GM12878 (cell line): ENCODE results near the gene TRPT1. TPM values are rescaled to one million over a fixed set of nuclear protein-coding genes. Genes with fewer than 3 reads are reported as not detected.

Experiments
- BHLHE40 ChIP-seq, 2 experiments: fragments of 450-650 bp in 1 of 2; IDR thresholded peaks; 2 replicates each; pipeline ENCODE4 v1.6.1; 2011 to 2017; ENCODE audit warnings: low read depth in 2 of 2, borderline replicate concordance in 1 of 2, improper control_type of control experiment in 1 of 2, low read length in 1 of 2, mild to moderate bottlenecking in 1 of 2
- BMI1 ChIP-seq: fragments of 450-650 bp; IDR thresholded peaks from 2 replicates; pipeline ENCODE4 v1.6.1; 2016; ENCODE audit warnings: mild to moderate bottlenecking, moderate library complexity, borderline replicate concordance
- DPF2 ChIP-seq: fragments of 450-650 bp; IDR thresholded peaks from 2 replicates; pipeline ENCODE4 v1.6.1; 2017; ENCODE audit warnings: mild to moderate bottlenecking
- EGR1 ChIP-seq, 2 experiments: IDR thresholded peaks; 1 replicate in 1 of 2; 2 replicates in 1 of 2; pipeline ENCODE4 v1.6.1; 2011 to 2012; ENCODE audit warnings: low read depth in 2 of 2, low read length in 2 of 2, borderline replicate concordance in 1 of 2, mild to moderate bottlenecking in 1 of 2, moderate library complexity in 1 of 2
- ELK1 ChIP-seq: IDR thresholded peaks from 2 replicates; pipeline ENCODE4 v1.6.1; 2012; ENCODE audit warnings: low read depth, low read length, improper control_type of control experiment
- FOXM1 ChIP-seq: IDR thresholded peaks from 2 replicates; pipeline ENCODE4 v1.6.1; 2012; ENCODE audit warnings: low read depth, mild to moderate bottlenecking, inconsistent platforms, low read length, moderate library complexity
- HCFC1 ChIP-seq: fragments of 150-350 bp; IDR thresholded peaks from 2 replicates; pipeline ENCODE4 v1.6.1; 2014; ENCODE audit warnings: low read length
- KLF5 ChIP-seq: fragments of 450-650 bp; IDR thresholded peaks from 2 replicates; pipeline ENCODE4 v1.6.1; 2014; ENCODE audit warnings: mild to moderate bottlenecking; ENCODE audit not compliant: partially characterized antibody
- NKRF ChIP-seq: fragments of 450-650 bp; conservative IDR thresholded peaks from 2 replicates; pipeline ENCODE4 v1.6.1; 2017; ENCODE audit warnings: mild to moderate bottlenecking, moderate library complexity
- POLR2A ChIP-seq: IDR thresholded peaks from 2 replicates; pipeline ENCODE4 v1.6.1; 2011; ENCODE audit warnings: low read depth, mild to moderate bottlenecking, low read length
- POU2F2 ChIP-seq: IDR thresholded peaks from 3 replicates; pipeline ENCODE4 v1.6.1; 2011; ENCODE audit warnings: low read depth, mild to moderate bottlenecking, low read length, borderline replicate concordance
- RELB ChIP-seq: fragments of 450-650 bp; IDR thresholded peaks from 2 replicates; pipeline ENCODE4 v1.6.1; 2017; ENCODE audit warnings: low read depth, mild to moderate bottlenecking, moderate library complexity
- SIN3A ChIP-seq: IDR thresholded peaks from 2 replicates; pipeline ENCODE4 v1.6.1; 2012; ENCODE audit warnings: low read depth, low read length, improper control_type of control experiment
- SP1 ChIP-seq: IDR thresholded peaks from one replicate; pipeline ENCODE4 v1.6.1; 2011; ENCODE audit warnings: low read depth, low read length
- SPI1 ChIP-seq: IDR thresholded peaks from 2 replicates; pipeline ENCODE4 v1.6.1; 2011; ENCODE audit warnings: low read depth, mild to moderate bottlenecking, low read length, moderate library complexity, borderline replicate concordance; ENCODE audit not compliant: insufficient read depth
- TAF1 ChIP-seq: IDR thresholded peaks from 2 replicates; pipeline ENCODE4 v1.6.1; 2011; ENCODE audit warnings: mild to moderate bottlenecking, low read depth, low read length, borderline replicate concordance
- TARDBP ChIP-seq: IDR thresholded peaks from 2 replicates; pipeline ENCODE4 v1.6.1; 2016; ENCODE audit warnings: borderline replicate concordance
- TCF12 ChIP-seq: IDR thresholded peaks from 2 replicates; pipeline ENCODE4 v1.6.1; 2011; ENCODE audit warnings: low read depth, mild to moderate bottlenecking, low read length
- YY1 ChIP-seq: IDR thresholded peaks from 2 replicates; pipeline ENCODE4 v1.6.1; 2011; ENCODE audit warnings: low read depth, mild to moderate bottlenecking, low read length
- ZBTB11 ChIP-seq: fragments of 450-650 bp; formaldehyde crosslinking; IDR thresholded peaks from 2 replicates; pipeline ENCODE4 v1.5.0; 2022; ENCODE audit warnings: mild to moderate bottlenecking, missing genetic modification characterization
- ZNF207 ChIP-seq: fragments of 450-650 bp; IDR thresholded peaks from 2 replicates; pipeline ENCODE4 v1.6.1; 2014; ENCODE audit warnings: antibody characterized with exemption, mild to moderate bottlenecking, borderline replicate concordance
- ZNF274 ChIP-seq: IDR thresholded peaks from one replicate; pipeline ENCODE4 v1.8.0; 2011; ENCODE audit not compliant: insufficient read length, insufficient read depth
- polyA plus RNA-seq, 11 experiments: library from polyadenylated mRNA; depleted of rRNA in 4 of 11; unstranded in 6 of 11; stranded (reverse) in 5 of 11; fragments of >200 nt; fragmentation: Nextera tagmentation in 4 of 11; fragmentation: Illumina TruSeq in 1 of 11; extraction: Ambion mirVana in 4 of 11; extraction: Trizol in 1 of 11; gene quantifications; 1 replicate in 1 of 11; 2 replicates in 10 of 11; pipeline versions ENCODE4 v1.2.1 to v1.2.3, GENCODE V29; 2011 to 2016; ENCODE audit warnings: inconsistent platforms in 2 of 11, missing spikeins in 2 of 11, low read depth in 1 of 11
- total RNA-seq, 4 experiments: library from RNA; depleted of rRNA in 3 of 4; stranded (reverse); fragments of >200 nt in 3 of 4; fragmentation: Illumina TruSeq in 1 of 4; extraction: Trizol in 1 of 4; gene quantifications; 2 replicates each; pipeline versions ENCODE4 v1.2.1 to v1.2.3, GENCODE V29; 2013 to 2021

Gene TRPT1
- total and polyA plus RNA-seq, 10 of the 15 experiments (the other 5 are each of a cell fraction or from before 2014, with no cell fraction given) = 7.1 to 63.0 (median 31.4) TPM

- no peak for TF ChIP-seq FOXM1
- TF ChIP-seq TCF12 = no peak
- peak; percentile 65 for TF ChIP-seq DPF2
- peak in 1 of 2 experiments; percentile 12; a peak in 2 of 4 replicates for TF ChIP-seq BHLHE40 (IDR thresholded peaks at IDR 0.05; ENCODE audit: borderline replicate concordance in 1 of 2, low read depth in 2 of 2, low read length in 1 of 2)
- TF ChIP-seq ZNF207 = 0 out of 2 replicates have a peak, but pooled peaks have one; percentile 56
- peak; percentile 64; the same call in 1 of the 2 replicates for TF ChIP-seq TAF1
- no peak for TF ChIP-seq ZNF274
- peak; percentile 70; the same call in 1 of the 2 replicates for TF ChIP-seq NKRF
- TF ChIP-seq SP1 = peak; percentile 9
- TF ChIP-seq POU2F2 = peak; percentile 43; the same call in 1 of the 3 replicates
- TF ChIP-seq SPI1 = no peak
- TF ChIP-seq TARDBP = no peak
- TF ChIP-seq KLF5 = peak; percentile 22
- no peak for TF ChIP-seq BMI1
- TF ChIP-seq YY1 = peak; percentile 93
- TF ChIP-seq EGR1 (IDR thresholded peaks at IDR 0.05; ENCODE audit: borderline replicate concordance in 1 of 2, low read depth in 2 of 2, low read length in 2 of 2) = peak in 1 of 2 experiments; percentile 70; a peak in 1 of 3 replicates
- TF ChIP-seq RELB = no peak
- peak; percentile 70 for TF ChIP-seq POLR2A
- TF ChIP-seq HCFC1 = peak; percentile 25; the same call in 1 of the 2 replicates
- TF ChIP-seq ZBTB11 (CRISPR knock-in tag) = peak; percentile 58
- TF ChIP-seq SIN3A = peak; percentile 20; the same call in 1 of the 2 replicates
- no peak for TF ChIP-seq ELK1
Measured at GRCh38 chr11:64241491-64242374, 15.7 kb upstream of the TRPT1 start (continued).
